Measurements from ENCODE around the gene NXNL1.

The NXNL1 gene

GRCh38 chr19:17471410-17472125, 10.8 kb upstream of the NXNL1 start:
- TF ChIP-seq CTCF (IDR thresholded peaks at IDR 0.05; ENCODE audit: borderline replicate concordance, insufficient read depth, low read depth, low read length) = no peak
- no peak overlapping the region for H3K4me3 ChIP-seq (ENCODE audit: low read depth, low read length)

GRCh38 chr19:17470068-17470841, 9.5 kb upstream of the NXNL1 start, which contains the start of gene SLC27A1:
Gene SLC27A1, plus strand, starts transcription at chr19:17470524. Its CDS starts 17 bp downstream, at chr19:17470541.
- TF ChIP-seq CTCF (IDR thresholded peaks at IDR 0.05; ENCODE audit: borderline replicate concordance, insufficient read depth, low read depth, low read length) = no peak
- H3K4me3 ChIP-seq (ENCODE audit: low read depth, low read length) = peak within 1 kb of the TSS; percentile 65

DNA sequence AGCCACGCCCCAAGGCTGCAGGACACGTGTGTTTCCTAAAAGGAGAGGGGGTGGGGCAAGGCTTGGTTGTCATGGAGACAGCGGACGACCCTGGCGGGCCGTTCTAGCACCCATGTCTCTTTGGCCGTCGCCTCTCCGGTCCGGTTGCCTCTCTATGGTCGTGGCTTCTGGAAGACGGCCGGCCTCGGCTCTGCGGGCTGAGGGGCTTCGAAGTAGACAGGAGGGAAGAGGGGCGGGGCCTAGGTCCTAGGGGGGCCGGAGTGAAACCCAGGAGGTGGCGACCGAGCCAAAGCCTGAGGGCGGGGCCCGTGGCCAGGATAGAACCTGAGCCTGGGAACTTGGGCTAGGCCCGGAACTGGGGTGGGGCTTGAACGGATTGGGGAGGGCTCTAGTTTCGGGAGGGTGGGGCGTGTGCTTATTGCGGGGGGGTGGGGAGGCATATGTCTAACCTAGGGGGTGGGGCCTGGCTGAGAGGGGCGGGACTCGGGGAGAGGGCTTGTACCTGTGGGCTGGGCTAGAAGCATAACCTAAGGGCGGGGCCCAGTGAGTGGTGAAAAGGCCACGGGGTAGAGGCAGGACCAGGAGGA, 8.8 kb upstream of the NXNL1 start:
- no peak for TF ChIP-seq CTCF (IDR thresholded peaks at IDR 0.05; ENCODE audit: borderline replicate concordance, insufficient read depth, low read depth, low read length)
- peak overlapping the region; percentile 65 for H3K4me3 ChIP-seq (ENCODE audit: low read depth, low read length)

GRCh38 chr19:17469092-17469480, 8.4 kb upstream of the NXNL1 start:
- no peak for TF ChIP-seq CTCF (IDR thresholded peaks at IDR 0.05; ENCODE audit: borderline replicate concordance, insufficient read depth, low read depth, low read length)
- H3K4me3 ChIP-seq (ENCODE audit: low read depth, low read length) = peak overlapping the region; percentile 65

DNA sequence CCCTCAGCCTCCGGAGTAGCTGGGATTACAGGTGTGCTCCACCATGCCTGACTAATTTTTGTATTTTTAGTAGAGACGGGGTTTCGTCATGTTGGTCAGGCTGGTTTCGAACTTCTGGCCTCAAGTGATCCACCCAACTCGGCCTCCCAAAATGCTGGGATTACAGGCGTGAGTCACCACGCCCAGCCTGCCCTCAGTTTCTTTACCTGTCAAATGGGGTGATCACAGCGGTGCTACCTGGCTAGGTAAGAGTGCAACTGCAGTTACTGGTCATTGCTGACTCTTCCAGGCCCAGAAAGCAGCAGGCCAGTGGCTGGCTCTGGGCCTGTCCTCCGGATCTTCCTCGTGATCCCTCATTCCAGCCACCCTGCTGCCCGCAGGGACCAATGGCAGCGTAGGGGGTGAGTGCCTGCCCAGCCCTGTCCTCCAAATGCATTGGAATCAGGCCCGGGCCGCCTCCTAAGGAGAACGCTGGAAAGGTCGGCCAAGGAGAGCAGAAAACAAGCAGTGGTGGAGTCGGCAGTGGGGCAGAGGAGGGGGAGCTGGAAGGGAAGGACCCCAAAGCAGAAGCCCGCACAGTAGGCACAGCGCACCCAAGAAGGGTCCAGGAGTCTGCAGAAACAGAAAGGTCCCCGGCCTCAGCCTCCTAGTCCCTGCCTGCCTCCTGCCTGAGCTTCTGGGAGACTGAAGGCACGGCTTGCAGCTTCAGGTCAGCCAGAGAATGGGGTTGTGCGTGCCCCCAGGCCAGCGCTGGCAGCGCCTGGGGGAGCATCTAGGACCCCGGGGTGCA, 7.8 kb upstream of the NXNL1 start:
- TF ChIP-seq CTCF (IDR thresholded peaks at IDR 0.05; ENCODE audit: borderline replicate concordance, insufficient read depth, low read depth, low read length) = no peak
- H3K4me3 ChIP-seq (ENCODE audit: low read depth, low read length) = no peak overlapping the region

GRCh38 chr19:17467471-17468301, 7.0 kb upstream of the NXNL1 start:
- TF ChIP-seq CTCF (IDR thresholded peaks at IDR 0.05; ENCODE audit: borderline replicate concordance, insufficient read depth, low read depth, low read length) = no peak
- no peak overlapping the region for H3K4me3 ChIP-seq (ENCODE audit: low read depth, low read length)
